H1 (cell line): ENCODE measurements around the gene TBX15. TPM values are rescaled to one million over a fixed set of nuclear protein-coding genes. Genes with fewer than 3 reads are reported as not detected.

Experiments
- CTCF ChIA-PET: fragments of 300-600 bp; sonication (Branson Sonifier 250); formaldehyde crosslinking; loops from one replicate; lab custom pipeline; 2021; ENCODE audit not compliant: partially characterized antibody; lab: Charles Lee
- POLR2A ChIA-PET: fragments of 300-600 bp; sonication (Branson Sonifier 250); formaldehyde crosslinking; loops from one replicate; lab custom pipeline; 2021; ENCODE audit warnings: inconsistent platforms; ENCODE audit not compliant: partially characterized antibody; lab: Charles Lee
- DNase-seq, 2 experiments: peaks; one replicate each; pipeline versions ENCODE4 v3.0.0 to v3.0.0-alpha.2; 2010 to 2022; ENCODE audit warnings: low spot score in 2 of 2, low read depth in 1 of 2, mixed read lengths in 1 of 2
- FAIRE-seq: peaks from 2 replicates; lab custom pipeline; 2011; peaks lifted over from hg19 to GRCh38; lab: Jason Lieb, UNC
- H2AFZ ChIP-seq: 2 replicates; pipeline ENCODE4 v1.8.1; 2012; ENCODE audit warnings: low read length, inconsistent platforms
- H2AK5ac ChIP-seq: 2 replicates; pipeline ENCODE4 v1.6.1; 2013; ENCODE audit warnings: low read depth, low read length
- H2BK120ac ChIP-seq: replicated peaks from 2 replicates; pipeline ENCODE3; 2013; ENCODE audit warnings: low read depth, low read length, inconsistent platforms
- H2BK12ac ChIP-seq: 2 replicates; pipeline ENCODE4 v1.6.1; 2013; ENCODE audit warnings: low read depth, low read length
- H2BK15ac ChIP-seq: 2 replicates; pipeline ENCODE4 v1.6.1; 2013; ENCODE audit warnings: low read length
- H2BK20ac ChIP-seq: 2 replicates; pipeline ENCODE4 v1.6.1; 2013; ENCODE audit warnings: low read length
- H2BK5ac ChIP-seq: 2 replicates; pipeline ENCODE4 v1.6.1; 2013; ENCODE audit warnings: low read depth, low read length
- H3K14ac ChIP-seq: 2 replicates; pipeline ENCODE4 v1.6.1; 2013; ENCODE audit warnings: inconsistent platforms; ENCODE audit not compliant: insufficient read length
- H3K18ac ChIP-seq: 2 replicates; pipeline ENCODE4 v1.6.1; 2013; ENCODE audit warnings: low read length; ENCODE audit errors: extremely low read depth
- H3K23ac ChIP-seq: 2 replicates; pipeline ENCODE4 v1.6.1; 2013; ENCODE audit warnings: inconsistent platforms; ENCODE audit not compliant: insufficient read length
- H3K23me2 ChIP-seq: 2 replicates; pipeline ENCODE4 v1.6.1; 2013; ENCODE audit warnings: low read depth, low read length
- H3K27ac ChIP-seq: 2 replicates; pipeline ENCODE4 v1.6.1; 2011; ENCODE audit warnings: low read depth, low read length, inconsistent platforms
- H3K27me3 ChIP-seq, 4 experiments: replicated peaks in 1 of 4; 1 replicate in 1 of 4; 2 replicates in 3 of 4; pipeline versions ENCODE4 v1.6.1 to v1.8.1; 2011 to 2013; ENCODE audit warnings: low read length in 3 of 4, mild to moderate bottlenecking in 3 of 4, inconsistent platforms in 2 of 4, mixed read lengths in 2 of 4, moderate library complexity in 1 of 4; ENCODE audit not compliant: control insufficient read depth in 3 of 4, insufficient read depth in 3 of 4; ENCODE audit errors: extremely low read depth in 1 of 4
- H3K36me3 ChIP-seq, 4 experiments: 2 replicates each; pipeline versions ENCODE4 v1.6.1 to v1.8.1; 2011 to 2013; ENCODE audit warnings: mild to moderate bottlenecking in 4 of 4, low read length in 3 of 4, moderate library complexity in 2 of 4, control low read depth in 1 of 4, inconsistent platforms in 1 of 4; ENCODE audit not compliant: insufficient read depth in 4 of 4, control insufficient read depth in 2 of 4
- H3K4ac ChIP-seq: replicated peaks from 2 replicates; pipeline ENCODE3; 2013; ENCODE audit warnings: low read length, low read depth, mixed read lengths, inconsistent platforms; ENCODE audit not compliant: insufficient read length
- H3K4me1 ChIP-seq, 4 experiments: replicated peaks in 1 of 4; 1 replicate in 1 of 4; 2 replicates in 3 of 4; pipeline versions ENCODE4 v1.6.1 to v1.8.1; 2011 to 2013; ENCODE audit warnings: low read length in 3 of 4, inconsistent platforms in 2 of 4, mixed read lengths in 1 of 4; ENCODE audit not compliant: insufficient read depth in 4 of 4, control insufficient read depth in 3 of 4
- H3K4me2 ChIP-seq, 2 experiments: 2 replicates each; pipeline versions ENCODE4 v1.6.1 to v1.8.1; 2011 to 2013; ENCODE audit warnings: low read depth in 2 of 2, low read length in 2 of 2, control low read depth in 1 of 2, inconsistent platforms in 1 of 2, mild to moderate bottlenecking in 1 of 2; ENCODE audit not compliant: insufficient read depth in 1 of 2
- H3K4me3 ChIP-seq, 4 experiments: fragments of 200-600, 300-600 bp in 1 of 4; sonication (generic), shearing (Covaris generic), sonication (Bioruptor Twin) in 1 of 4; 2 replicates each; pipeline versions ENCODE4 v1.5.1 to v1.8.1; 2011 to 2016; ENCODE audit warnings: low read length in 4 of 4, low read depth in 3 of 4, control low read depth in 2 of 4, inconsistent platforms in 2 of 4, mild to moderate bottlenecking in 2 of 4, mixed read lengths in 1 of 4, moderate library complexity in 1 of 4; ENCODE audit not compliant: insufficient read depth in 2 of 4; ENCODE audit errors: extremely low read depth in 1 of 4
- H3K56ac ChIP-seq: replicated peaks from 2 replicates; pipeline ENCODE3; 2013; ENCODE audit warnings: low read depth, mild to moderate bottlenecking, mixed read lengths, low read length, inconsistent platforms; ENCODE audit not compliant: insufficient read length
- H3K79me1 ChIP-seq: 2 replicates; pipeline ENCODE4 v1.6.1; 2013; ENCODE audit warnings: low read depth, low read length, control low read depth
- H3K79me2 ChIP-seq, 2 experiments: 2 replicates each; pipeline versions ENCODE4 v1.6.1 to v1.8.1; 2012 to 2013; ENCODE audit warnings: low read length in 2 of 2, mild to moderate bottlenecking in 2 of 2, inconsistent platforms in 1 of 2; ENCODE audit not compliant: insufficient read depth in 2 of 2, control insufficient read depth in 1 of 2
- H3K9ac ChIP-seq, 4 experiments: replicated peaks in 1 of 4; 1 replicate in 1 of 4; 2 replicates in 3 of 4; pipeline versions ENCODE4 v1.6.1 to v1.8.1; 2011 to 2013; ENCODE audit warnings: low read depth in 3 of 4, low read length in 3 of 4, control low read depth in 2 of 4, mild to moderate bottlenecking in 2 of 4, moderate library complexity in 2 of 4, inconsistent platforms in 1 of 4; ENCODE audit errors: extremely low read depth in 1 of 4
- H3K9me3 ChIP-seq, 2 experiments: 2 replicates each; pipeline versions ENCODE4 v1.6.1 to v1.8.1; 2012 to 2013; ENCODE audit warnings: mild to moderate bottlenecking in 2 of 2, moderate library complexity in 2 of 2, control low read depth in 1 of 2, inconsistent platforms in 1 of 2, low read depth in 1 of 2, low read length in 1 of 2, mixed read lengths in 1 of 2; ENCODE audit not compliant: insufficient read depth in 2 of 2
- H4K20me1 ChIP-seq, 2 experiments: replicated peaks in 1 of 2; 2 replicates each; pipeline versions ENCODE3 to v1.8.1; 2011 to 2013; ENCODE audit warnings: inconsistent platforms in 2 of 2, low read length in 2 of 2, mild to moderate bottlenecking in 1 of 2; ENCODE audit not compliant: insufficient read depth in 2 of 2, control insufficient read depth in 1 of 2
- H4K5ac ChIP-seq: 2 replicates; pipeline ENCODE4 v1.6.1; 2013; ENCODE audit warnings: low read length, low read depth, mixed read lengths, inconsistent platforms; ENCODE audit not compliant: insufficient read length
- H4K8ac ChIP-seq: 2 replicates; pipeline ENCODE4 v1.8.0; 2013; ENCODE audit warnings: mild to moderate bottlenecking, moderate library complexity, low read length, inconsistent platforms; ENCODE audit not compliant: insufficient read depth; ENCODE audit errors: extremely low read depth
- H4K91ac ChIP-seq: replicated peaks from 2 replicates; pipeline ENCODE3; 2013; ENCODE audit warnings: low read length, mixed read lengths, inconsistent platforms; ENCODE audit not compliant: insufficient read length
- RAD21 ChIP-seq, 2 experiments: IDR thresholded peaks in 1 of 2; conservative IDR thresholded peaks in 1 of 2; 2 replicates each; pipeline ENCODE4 v1.6.1; 2011; ENCODE audit warnings: low read depth in 2 of 2, low read length in 2 of 2, improper control_type of control experiment in 1 of 2, inconsistent platforms in 1 of 2, mild to moderate bottlenecking in 1 of 2, moderate library complexity in 1 of 2
- WGBS, 2 experiments: shearing (Covaris generic) in 1 of 2; methylation state at CpG; one replicate each; pipeline versions ENCODE4 v1.1.6 to v1.1.7; 2013 to 2015; ENCODE audit warnings: low lambda C conversion rate in 2 of 2, mixed read lengths in 2 of 2, inconsistent platforms in 1 of 2, low coverage in 1 of 2, missing lambda C conversion rate in 1 of 2; ENCODE audit not compliant: insufficient replicate concordance in 2 of 2, insufficient coverage in 1 of 2, insufficient read length in 1 of 2; ENCODE audit errors: extremely low coverage in 1 of 2, missing lambda C conversion rate in 1 of 2; 5-methylcytosine and 5-hydroxymethylcytosine counted together
- polyA plus RNA-seq, 7 experiments: library from polyadenylated mRNA; depleted of rRNA in 3 of 7; stranded (reverse) in 5 of 7; unstranded in 2 of 7; fragments of >200 nt in 5 of 7; fragments of 200-250 nt in 2 of 7; gene quantifications; 1 replicate in 5 of 7; 2 replicates in 1 of 7; 4 replicates in 1 of 7; pipeline versions ENCODE4 v1.2.1 to v1.2.3, GENCODE V29; 2011 to 2013; ENCODE audit warnings: missing spikeins in 2 of 7, mixed read lengths in 2 of 7
- total RNA-seq: library from RNA; stranded (reverse); fragmentation: NEBNext Ultra II Directional; extraction: Animal tissue kit (Norgen Biotek cat#: 25700); gene quantifications from 2 replicates; pipeline ENCODE4 v1.2.1, GENCODE V29; 2021

The TBX15 gene
- total and polyA plus RNA-seq, 2 of the 8 experiments (the other 6 are each of a cell fraction or from before 2014, with no cell fraction given): 0.14 to 0.24 TPM

GRCh38 chr1:119032986-119033385, 44.8 kb upstream of the TBX15 start:
- no peak overlapping the region for H3K56ac ChIP-seq
- no peak overlapping the region for H3K9ac ChIP-seq
- H2BK15ac ChIP-seq: no peak overlapping the region
- CTCF ChIA-PET: interaction anchor here (1.5 to 1.9 kb wide), 2 partner anchors 24 to 242 kb away, joined by 4 to 9 read pairs; no protein-coding TSS in a partner anchor
- WGBS, 2 experiments: 90% methylated on average over 22 of the region's 22 CpGs; no CpG with 5 or more reads in 1 of the 2 experiments
- H2AFZ ChIP-seq: no peak overlapping the region
- H2AK5ac ChIP-seq: no peak overlapping the region
- no peak overlapping the region for H3K14ac ChIP-seq
- H3K4ac ChIP-seq: no peak overlapping the region
- POLR2A ChIA-PET: no interaction called here
- no peak overlapping the region for H3K18ac ChIP-seq
- H4K20me1 ChIP-seq: no peaks in the 10 kb centered on the region
- no peak overlapping the region for H3K23ac ChIP-seq
- H4K8ac ChIP-seq: no peak overlapping the region
- no peak overlapping the region for H3K27ac ChIP-seq
- no peak overlapping the region for H4K91ac ChIP-seq
- H3K79me2 ChIP-seq: no peaks in the 10 kb centered on the region
- H3K23me2 ChIP-seq: no peaks in the 10 kb centered on the region
- no peak overlapping the region for H3K4me3 ChIP-seq
- no peaks in the 10 kb centered on the region for H3K79me1 ChIP-seq
- H3K4me1 ChIP-seq: no peaks in the 10 kb centered on the region
- H2BK120ac ChIP-seq: no peak overlapping the region
- H2BK20ac ChIP-seq: no peak overlapping the region
- DNase-seq (no peak), FAIRE-seq (no peak)
- H4K5ac ChIP-seq: no peak overlapping the region
- no peak overlapping the region for H3K4me2 ChIP-seq
- H2BK12ac ChIP-seq: no peak overlapping the region
- H3K27me3 ChIP-seq: no peaks in the 10 kb centered on the region
- no peak overlapping the region for H2BK5ac ChIP-seq
- H3K36me3 ChIP-seq: no peaks in the 10 kb centered on the region
- no peaks in the 10 kb centered on the region for H3K9me3 ChIP-seq
- no peak for TF ChIP-seq RAD21 (IDR thresholded peaks at IDR 0.05 in 1 of 2, conservative IDR thresholded peaks at IDR 0.05 in 1 of 2; ENCODE audit: low read depth in 2 of 2, low read length in 2 of 2)
